Omental fat pad (tissue), 4 donors: Measurements from ENCODE around the gene PEMT. TPM values are rescaled to one million over a fixed set of nuclear protein-coding genes. Genes with fewer than 3 reads are reported as not detected.

Experiments
- ATAC-seq: fragments of 150-250 bp; one replicate; pipeline ENCODE4 v1.9.1; 2016; ENCODE audit warnings: mild to moderate bottlenecking, moderate library complexity; ENCODE audit not compliant: low FRiP score
- DNase-seq: peaks from one replicate; pipeline ENCODE4 v3.0.0-alpha.2; 2019; ENCODE audit warnings: low spot score
- total RNA-seq, 4 donors: library from RNA; depleted of rRNA; stranded (reverse); fragments of >200 nt; gene quantifications; one replicate each; pipeline ENCODE4 v1.1.0, GENCODE V29; 2016
- TF ChIP-seq, protein P1 (sequence below), 3 donors: fragments of 450-650 bp; IDR thresholded peaks; one replicate each; pipeline ENCODE4 v1.5.1; 2016 to 2017; ENCODE audit warnings: antibody characterized with exemption in 3 of 3, mild to moderate bottlenecking in 3 of 3, moderate library complexity in 2 of 3

Gene PEMT
- total RNA-seq, 4 donors from 2014 or later, result 32.2 to 181 (median 57.1) TPM

DNA sequence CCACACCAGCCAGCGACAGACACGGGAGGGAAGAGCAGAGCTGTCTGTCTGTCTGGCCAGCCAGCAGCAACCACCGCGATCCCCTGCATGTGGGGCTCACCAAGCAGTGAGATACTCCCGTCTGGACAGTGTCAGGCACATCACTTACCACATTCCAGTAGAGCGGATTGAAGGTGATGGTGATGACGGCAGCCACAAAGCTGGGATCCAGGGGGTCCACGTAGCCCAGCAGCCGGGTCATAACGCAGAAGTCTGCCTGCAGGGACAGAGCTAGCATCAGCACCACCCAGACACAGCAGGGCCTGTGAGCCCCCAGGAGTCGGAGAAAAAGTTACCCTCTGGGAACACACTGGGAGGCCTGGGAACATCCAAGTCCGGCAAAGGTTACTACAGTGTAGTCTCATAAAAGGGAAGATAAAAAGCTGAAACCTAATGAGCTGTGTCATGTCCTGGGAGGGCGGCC lies 14.7 kb downstream of the PEMT start:
- ATAC-seq (no peak), DNase-seq (no peak)

DNA sequence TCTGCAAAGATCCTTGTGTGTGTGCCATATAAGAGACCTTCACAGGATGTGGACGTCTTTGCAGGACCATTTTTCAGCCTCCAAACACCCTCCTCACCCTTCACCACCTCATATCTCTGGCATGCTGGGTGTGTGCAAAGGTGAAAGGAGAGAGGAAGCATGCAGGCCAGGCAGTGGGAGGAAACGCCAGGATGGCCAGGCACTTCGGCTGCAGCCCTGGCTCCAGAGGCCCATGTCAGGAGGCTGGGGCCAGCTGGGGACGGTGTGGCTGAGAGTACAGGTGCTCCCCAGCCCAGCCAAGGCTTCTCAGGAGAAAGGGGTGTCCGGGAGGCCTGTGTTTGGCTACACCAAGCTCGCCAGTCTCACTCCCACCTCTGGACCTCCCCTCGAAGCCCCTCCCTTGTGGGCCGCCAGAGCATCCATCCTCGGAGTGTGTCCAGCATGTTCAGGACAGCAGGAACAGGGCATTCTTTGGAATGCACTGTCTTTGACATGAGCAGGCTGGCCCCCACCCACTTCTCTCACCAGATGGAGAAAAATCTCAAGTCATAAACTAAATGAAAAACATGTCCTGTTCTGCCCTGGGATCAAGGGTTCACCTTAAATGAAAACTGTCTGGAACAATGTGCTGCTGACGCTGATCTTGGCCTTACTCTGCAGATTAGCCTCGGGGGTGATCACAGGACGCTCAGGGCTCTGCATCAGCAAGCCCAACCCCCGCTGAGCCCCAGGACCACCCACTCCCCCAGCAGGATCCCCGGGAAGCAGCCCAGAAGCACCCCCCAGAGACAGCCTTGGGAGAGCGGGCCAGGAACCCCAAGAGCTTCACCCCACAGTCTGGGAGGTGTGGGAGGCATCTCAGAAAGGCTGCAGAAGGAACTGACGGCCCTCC lies 15.9 kb downstream of the PEMT start:
- no peak for ATAC-seq
- no peak for DNase-seq

More for the DNA sequence above, 14.7 kb downstream of the PEMT start:
- TF ChIP-seq, protein P1, sequence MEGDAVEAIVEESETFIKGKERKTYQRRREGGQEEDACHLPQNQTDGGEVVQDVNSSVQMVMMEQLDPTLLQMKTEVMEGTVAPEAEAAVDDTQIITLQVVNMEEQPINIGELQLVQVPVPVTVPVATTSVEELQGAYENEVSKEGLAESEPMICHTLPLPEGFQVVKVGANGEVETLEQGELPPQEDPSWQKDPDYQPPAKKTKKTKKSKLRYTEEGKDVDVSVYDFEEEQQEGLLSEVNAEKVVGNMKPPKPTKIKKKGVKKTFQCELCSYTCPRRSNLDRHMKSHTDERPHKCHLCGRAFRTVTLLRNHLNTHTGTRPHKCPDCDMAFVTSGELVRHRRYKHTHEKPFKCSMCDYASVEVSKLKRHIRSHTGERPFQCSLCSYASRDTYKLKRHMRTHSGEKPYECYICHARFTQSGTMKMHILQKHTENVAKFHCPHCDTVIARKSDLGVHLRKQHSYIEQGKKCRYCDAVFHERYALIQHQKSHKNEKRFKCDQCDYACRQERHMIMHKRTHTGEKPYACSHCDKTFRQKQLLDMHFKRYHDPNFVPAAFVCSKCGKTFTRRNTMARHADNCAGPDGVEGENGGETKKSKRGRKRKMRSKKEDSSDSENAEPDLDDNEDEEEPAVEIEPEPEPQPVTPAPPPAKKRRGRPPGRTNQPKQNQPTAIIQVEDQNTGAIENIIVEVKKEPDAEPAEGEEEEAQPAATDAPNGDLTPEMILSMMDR (IDR thresholded peaks at IDR 0.05), result no peak

DNA sequence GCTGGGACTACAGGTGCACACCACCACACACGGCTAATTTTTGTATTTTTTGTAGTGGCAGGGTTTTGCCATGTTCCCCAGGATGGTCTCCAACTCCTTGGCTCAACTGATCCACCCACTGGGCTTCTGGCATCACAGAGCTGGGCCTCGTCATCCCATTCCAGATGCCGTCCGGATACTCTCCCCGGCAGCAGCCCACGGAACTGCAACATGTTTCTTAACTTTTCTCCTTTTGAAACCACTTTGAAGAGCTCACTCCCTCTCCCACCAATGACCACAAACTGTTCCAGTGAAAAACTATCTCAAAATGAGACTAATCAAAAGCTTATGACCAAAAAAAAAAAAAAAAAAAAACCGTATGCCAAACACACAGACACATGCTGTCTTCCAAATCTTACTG lies 17.6 kb downstream of the PEMT start:
- DNase-seq, result no peak
- ATAC-seq, result no peak
- TF ChIP-seq, protein P1 (IDR thresholded peaks at IDR 0.05), result no peak

More for the DNA sequence above, 15.9 kb downstream of the PEMT start:
- TF ChIP-seq, protein P1 (IDR thresholded peaks at IDR 0.05), result no peak

DNA sequence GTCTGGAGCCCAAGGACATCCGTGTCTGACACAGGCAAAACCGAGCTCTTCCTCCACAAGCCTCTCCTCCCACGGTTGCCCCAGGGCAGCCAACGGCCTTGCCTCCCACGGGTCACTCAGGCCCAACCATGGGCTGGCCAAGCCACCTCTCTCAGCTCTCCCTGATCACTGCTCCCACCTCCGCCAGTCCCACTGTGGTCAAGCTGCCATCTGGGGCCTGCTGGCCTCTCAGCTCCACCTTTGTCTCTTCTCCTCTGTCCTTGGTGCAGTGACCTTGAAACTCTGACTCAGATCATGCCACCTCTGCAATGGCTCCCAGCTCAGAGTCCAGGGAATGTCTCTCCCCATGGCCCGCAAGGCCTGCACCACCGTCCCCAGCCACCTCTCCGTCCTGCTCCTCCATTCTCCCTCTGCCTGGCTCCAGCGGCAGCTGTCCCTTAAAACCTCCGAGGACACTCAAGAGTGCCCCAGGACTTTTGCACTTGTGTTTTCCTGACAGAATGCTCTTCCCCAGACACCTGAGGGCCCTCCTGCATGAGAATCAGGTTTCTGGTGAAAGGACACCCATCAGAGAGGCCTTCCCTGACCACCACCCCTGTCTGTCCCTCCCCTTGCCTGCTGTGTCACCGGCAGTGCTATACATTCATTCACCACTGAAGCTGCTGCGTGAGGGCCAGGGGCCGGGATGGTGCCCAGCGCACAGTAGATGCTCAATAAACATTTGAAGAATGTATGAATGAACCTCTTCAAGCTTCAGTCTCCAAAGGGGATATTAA lies 19.3 kb downstream of the PEMT start:
- TF ChIP-seq, protein P1 (IDR thresholded peaks at IDR 0.05), result no peak
- no peak for DNase-seq
- no peak for ATAC-seq

DNA sequence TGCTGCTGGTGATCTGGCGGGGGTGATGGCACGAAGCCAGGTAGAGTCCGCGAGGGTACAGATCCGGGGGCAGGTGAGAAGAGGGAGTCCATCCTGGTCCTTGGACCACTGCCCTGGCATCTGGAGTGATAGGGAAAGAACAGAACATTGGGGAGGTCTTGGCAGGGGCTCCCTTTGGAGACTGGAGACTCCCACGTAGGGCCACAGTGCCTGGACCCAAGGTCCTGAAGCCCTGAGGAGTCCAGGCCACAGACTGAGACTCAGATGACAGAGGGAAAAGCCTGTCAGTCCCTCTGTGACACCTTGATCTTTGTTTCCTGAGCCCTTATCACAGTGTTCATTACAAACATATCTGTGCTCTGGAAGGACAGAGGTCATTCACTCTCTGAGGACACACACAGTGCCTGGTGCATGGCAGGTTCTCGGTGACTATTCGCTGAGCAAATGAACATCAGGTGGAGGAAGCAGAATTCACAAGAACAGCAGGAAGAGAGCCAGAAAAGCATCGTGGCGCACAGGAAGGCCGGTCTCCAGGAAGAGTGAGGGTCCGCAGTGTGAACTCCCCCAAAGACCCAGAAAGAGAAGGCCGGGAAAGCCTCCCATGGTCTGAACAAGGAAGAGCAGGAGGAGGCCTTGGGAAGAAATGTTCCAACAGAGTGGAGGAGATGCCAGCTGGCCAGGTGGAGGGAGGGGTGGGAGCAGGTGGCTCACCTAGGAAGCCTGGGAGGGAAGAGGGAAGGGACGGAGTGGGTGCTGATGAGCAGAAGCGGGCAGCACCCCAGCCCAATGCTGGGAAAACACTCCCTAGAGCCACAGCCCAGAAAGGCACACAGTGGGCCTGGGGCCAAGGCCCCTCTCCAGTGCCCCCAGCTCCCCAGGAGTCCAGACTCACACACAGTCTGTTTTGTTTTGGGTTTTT lies 20.5 kb downstream of the PEMT start:
- DNase-seq (no peak), ATAC-seq (no peak)
- TF ChIP-seq, protein P1 (IDR thresholded peaks at IDR 0.05), result no peak

DNA sequence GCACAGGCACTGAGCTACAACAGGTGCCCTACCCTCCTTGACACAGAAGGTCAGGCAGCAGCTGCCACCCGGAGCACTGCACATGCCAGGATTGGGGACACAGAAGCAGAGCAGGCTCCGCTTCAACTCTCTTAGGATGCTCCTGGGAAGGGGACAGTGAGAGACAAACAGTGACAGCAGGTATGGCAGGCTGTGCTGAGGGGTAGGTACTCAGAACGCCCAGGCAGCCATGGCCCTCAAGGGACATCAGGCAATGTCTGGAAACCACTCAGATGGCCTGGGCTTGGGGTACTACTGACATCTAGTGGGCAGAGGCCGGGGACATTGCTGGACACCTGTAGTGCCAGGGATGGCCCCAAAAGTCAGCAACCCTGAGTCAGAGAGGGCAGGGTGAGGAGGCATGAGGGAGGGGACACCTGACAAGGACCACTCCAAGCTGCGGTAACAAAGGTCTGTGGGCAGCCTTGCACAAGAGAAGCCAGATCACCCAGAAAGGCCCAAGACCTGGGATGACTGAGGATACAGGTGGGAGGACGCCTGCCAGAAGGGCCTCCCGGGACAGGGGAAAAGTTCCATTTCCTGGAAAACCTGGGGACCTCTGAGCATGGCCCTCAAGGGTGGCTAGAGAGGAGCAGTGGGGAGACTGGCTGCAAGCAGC lies 21.2 kb downstream of the PEMT start:
- TF ChIP-seq, protein P1 (IDR thresholded peaks at IDR 0.05), result no peak

More for the DNA sequence above, 21.2 kb downstream of the PEMT start:
- DNase-seq (no peak), ATAC-seq (no peak)
